NCI-H187 treated with DMSO at 0.1 percent for 48 hours (cell line): ENCODE results near the gene ADO.

Source experiments
- DNase-seq: peaks from one replicate; lab custom pipeline; 2025; lab: John Stamatoyannopoulos, UW

ADO gene

GRCh38 chr10:62794306-62794705 is 10.2 kb upstream of the ADO start:
- DNase-seq, result no peak

GRCh38 chr10:62795100-62795499 is 9.4 kb upstream of the ADO start:
- no peak for DNase-seq

GRCh38 chr10:62795762-62796161 is 8.8 kb upstream of the ADO start:
- DNase-seq, result no peak

GRCh38 chr10:62796896-62797295 is 7.6 kb upstream of the ADO start:
- DNase-seq, result no peak

- DNase-seq, result no peak
These were observed 2.6 kb upstream of the ADO start for GRCh38 chr10:62801871-62802270.

- DNase-seq, result no peak
These were observed 680 bp upstream of the ADO start for GRCh38 chr10:62803724-62804355.

- DNase-seq, result no peak
These were observed 945 bp downstream of the ADO start for GRCh38 chr10:62805231-62806099.

GRCh38 chr10:62806251-62806650 is 1.7 kb downstream of the ADO start:
- DNase-seq, result no peak

- DNase-seq, result no peak
These were observed 5.8 kb downstream of the ADO start for GRCh38 chr10:62810156-62810902.

- DNase-seq, result no peak
These were observed 6.8 kb downstream of the ADO start for GRCh38 chr10:62811159-62811875.

GRCh38 chr10:62812672-62813439 is 8.3 kb downstream of the ADO start:
- DNase-seq, result no peak

- no peak for DNase-seq
These were observed 8.9 kb downstream of the ADO start for GRCh38 chr10:62813453-62813852.

GRCh38 chr10:62813981-62814380 is 9.5 kb downstream of the ADO start:
- no peak for DNase-seq

- no peak for DNase-seq
These were observed 10.3 kb downstream of the ADO start for GRCh38 chr10:62814756-62815380.

- DNase-seq, result no peak
These were observed 11.0 kb downstream of the ADO start for GRCh38 chr10:62815381-62816075.

- no peak for DNase-seq
These were observed 11.5 kb downstream of the ADO start for GRCh38 chr10:62816076-62816330.

- no peak for DNase-seq
These were observed 12.0 kb downstream of the ADO start, which contains the start of gene EGR2 for GRCh38 chr10:62816331-62817120. Gene EGR2, minus strand, starts transcription at chr10:62816366. Its CDS starts 337 bp downstream, at chr10:62816029.

- DNase-seq, result no peak
These were observed 12.7 kb downstream of the ADO start for GRCh38 chr10:62817121-62817765.

- DNase-seq, result no peak
These were observed 13.4 kb downstream of the ADO start for GRCh38 chr10:62817766-62818425.
